GM21576 (cell line): ENCODE measurements around the gene SPATA20.

Experiments used
- ATAC-seq: cut with Tn5 transposase; IDR thresholded peaks from one replicate; pipeline ENCODE4 v1.9.1; 2021; ENCODE audit warnings: mild to moderate bottlenecking, moderate library complexity; ENCODE audit not compliant: unreplicated experiment

The SPATA20 gene

DNA sequence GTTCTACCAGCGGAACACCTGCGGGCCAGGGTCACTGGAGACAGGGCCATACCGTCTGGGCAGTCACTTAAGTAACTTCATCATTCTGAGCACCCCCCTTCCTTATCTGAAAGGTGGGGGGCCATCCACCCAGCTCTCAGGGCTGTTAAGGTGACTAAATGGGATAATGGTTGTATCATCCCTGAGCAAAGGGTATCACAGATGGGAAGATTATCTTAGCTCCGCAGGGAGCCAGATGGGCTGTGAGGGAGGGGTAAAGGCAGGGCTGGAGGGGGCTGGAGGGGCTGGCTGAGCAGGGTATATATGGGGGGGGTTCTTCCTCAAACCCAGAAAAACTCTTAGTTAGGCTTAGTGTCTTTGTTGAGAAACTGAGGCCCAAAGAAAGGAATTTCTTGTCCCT lies 10.7 kb downstream of the SPATA20 start:
- no peak for ATAC-seq

DNA sequence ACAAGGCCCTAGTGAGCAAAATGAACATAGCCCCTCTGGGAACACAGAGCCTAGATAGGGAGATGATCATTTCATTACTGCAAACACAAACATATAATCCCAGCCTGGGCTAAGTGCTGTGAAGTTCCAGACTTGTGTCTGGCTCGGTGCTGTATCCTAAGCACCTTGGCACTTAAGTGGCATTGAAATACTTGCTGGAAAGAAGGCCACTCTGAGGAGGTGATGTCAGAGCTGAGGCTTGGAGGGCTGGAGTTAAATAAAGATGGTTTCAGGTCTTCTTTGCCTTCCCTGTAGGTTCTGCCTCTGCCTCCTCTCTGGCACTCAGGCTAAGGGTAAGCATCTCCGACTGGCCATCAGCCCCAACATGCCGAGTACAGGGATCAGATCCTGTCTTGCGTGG lies 11.1 kb downstream of the SPATA20 start:
- no peak for ATAC-seq

DNA sequence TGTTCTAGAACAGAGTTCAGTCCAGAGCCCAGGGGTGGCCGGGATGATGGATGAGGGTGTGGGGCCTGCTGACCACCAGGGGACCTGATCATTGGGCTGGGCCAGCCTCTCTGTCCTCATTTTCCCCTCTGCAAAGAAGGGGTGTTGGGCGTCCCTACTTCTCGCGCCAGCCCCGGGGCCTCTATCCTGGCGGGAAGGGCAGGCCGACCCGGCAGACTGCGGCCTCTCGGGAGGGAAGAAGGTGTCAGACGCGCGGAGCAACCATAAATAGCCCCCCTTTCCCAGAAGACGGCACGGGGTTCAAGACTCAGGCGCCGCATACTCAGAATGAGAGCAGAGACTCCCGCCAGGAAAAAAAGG lies 11.6 kb downstream of the SPATA20 start:
- no peak for ATAC-seq

DNA sequence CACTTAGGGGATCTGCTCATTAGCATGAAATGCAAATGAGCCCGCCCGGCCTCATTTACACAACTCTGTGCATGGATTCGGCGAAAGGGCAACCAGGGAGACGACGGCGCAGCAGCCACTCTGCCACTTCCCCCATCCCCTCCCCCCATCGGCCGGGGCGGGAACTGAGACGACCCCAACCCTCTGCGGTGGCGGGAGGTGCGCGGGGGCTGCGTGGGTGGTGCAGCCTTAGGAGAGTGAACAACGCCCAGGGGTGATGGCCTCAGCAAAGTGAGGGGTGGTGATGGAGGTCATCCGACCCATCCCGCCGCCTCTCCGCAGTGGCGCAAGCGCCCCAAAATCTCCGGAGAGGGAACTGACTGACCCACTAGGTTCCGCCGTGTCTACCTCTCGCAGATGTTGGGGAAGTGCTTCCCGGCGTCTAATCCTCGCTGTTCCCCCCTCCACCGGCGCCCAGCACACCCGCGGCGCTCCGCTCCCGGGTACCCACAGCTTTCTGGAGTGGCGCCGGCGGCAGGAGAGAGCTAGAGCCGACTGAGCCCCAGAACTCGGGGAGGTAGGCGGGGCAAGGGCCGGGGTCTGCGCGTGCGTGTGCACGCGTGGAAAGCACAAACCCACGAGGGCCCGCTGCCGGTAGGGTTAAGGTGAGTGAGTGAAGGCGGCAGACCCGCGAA lies 12.1 kb downstream of the SPATA20 start:
- no peak for ATAC-seq

DNA sequence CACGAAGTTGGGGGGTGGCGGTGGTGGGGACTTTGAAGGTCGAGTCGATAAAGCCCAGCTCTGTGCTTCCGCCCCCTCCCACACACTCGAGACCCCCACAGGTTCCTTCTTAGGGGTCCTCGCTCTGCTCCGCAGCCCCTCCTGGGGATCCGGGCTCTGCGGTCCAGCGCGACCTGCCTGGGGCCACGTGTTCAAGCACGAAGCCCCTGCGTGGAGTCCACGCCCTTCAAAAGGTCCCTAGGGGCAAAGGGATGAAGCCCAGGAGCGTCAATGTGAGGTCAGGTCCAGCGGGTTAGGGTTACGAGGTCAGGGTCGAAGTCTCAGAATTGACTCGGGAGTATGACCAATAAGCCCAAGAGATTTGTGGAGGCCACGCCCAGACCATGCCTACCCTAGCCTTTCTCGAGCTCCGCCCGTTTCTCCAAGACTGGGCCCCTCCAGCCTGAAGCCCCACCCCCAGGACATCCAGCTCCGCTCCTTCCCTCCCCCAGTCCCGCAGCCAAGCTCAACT lies 12.8 kb downstream of the SPATA20 start:
- ATAC-seq: no peak

DNA sequence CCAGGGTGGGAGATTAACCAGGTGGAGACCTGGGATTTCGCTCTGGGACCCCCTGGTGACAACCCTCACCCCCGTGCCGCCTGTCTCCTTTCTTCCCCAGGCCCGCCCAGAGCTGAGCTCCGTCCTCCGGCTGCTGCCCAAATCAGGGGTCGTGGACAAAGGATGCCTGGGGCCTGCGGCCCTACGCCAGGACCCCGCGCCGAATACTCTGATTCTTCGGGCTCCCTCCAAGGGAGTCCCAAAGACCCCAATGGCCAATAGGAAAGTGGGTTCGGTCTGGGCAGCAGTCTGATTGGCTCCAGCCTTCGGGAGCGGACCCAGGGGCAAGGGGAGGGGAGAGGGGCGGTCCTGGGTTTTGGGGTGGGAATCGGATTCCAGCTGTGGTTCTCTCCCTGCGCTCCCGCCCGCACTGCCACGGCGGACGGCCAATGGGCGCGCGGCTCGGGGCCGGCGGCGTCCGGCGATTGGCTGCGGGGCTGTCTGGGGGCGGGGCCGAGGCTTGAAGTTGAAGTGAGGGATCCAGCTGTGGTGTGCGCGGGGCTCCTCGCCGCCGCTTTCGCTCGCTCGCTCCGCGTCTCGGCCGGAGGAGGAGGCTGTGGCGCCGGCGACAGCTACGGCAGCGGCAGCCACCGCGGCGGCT lies 13.3 kb downstream of the SPATA20 start, which contains the start of gene CACNA1G:
CACNA1G (plus strand) TSS at position 531 of the 640 bp plus-strand sequence. CDS start 745 bp downstream, outside the sequence.
- ATAC-seq: peak; percentile 85

DNA sequence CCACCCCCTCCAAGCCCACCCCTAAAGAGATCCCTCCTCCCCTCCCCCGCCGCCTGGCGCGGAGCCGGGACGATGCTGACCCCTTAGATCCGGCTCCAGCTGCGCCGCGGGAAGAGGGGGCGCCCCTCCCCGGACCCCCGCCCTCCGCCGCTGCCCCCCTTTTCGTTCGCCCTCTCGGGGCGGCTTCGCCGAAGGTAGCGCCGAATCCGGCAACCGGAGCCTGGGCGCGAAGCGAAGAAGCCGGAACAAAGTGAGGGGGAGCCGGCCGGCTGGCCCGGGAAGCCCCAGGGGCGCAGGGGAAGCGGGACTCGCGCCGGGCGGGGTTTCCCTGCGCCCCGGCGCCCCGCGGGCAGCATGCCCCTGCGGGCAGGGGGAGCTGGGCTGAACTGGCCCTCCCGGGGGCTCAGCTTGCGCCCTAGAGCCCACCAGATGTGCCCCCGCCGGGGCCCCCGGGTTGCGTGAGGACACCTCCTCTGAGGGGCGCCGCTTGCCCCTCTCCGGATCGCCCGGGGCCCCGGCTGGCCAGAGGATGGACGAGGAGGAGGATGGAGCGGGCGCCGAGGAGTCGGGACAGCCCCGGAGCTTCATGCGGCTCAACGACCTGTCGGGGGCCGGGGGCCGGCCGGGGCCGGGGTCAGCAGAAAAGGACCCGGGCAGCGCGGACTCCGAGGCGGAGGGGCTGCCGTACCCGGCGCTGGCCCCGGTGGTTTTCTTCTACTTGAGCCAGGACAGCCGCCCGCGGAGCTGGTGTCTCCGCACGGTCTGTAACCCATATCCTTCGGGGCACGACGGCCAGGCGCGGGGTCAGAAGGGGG lies 14.2 kb downstream of the SPATA20 start:
- ATAC-seq: no peak

DNA sequence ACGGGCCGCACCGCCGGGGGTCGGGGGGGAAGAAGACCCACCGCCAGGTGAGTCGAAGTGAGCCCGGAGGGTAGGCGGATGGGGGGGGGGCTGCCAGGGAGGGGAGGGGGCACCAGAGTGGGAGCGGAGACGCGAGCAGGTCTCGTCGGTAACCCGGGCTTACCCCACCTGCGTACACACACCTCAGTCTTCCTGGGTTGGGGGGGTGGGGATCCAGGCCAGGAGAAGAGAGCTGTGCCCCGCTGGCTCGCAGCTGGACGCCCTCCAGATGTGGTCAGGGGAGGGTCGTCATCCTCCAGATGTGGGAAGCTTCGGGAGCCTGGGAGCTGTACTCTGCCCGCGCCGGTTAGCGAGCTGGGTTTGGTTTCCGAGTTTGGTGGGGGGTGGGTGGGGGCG lies 14.8 kb downstream of the SPATA20 start:
- no peak for ATAC-seq

DNA sequence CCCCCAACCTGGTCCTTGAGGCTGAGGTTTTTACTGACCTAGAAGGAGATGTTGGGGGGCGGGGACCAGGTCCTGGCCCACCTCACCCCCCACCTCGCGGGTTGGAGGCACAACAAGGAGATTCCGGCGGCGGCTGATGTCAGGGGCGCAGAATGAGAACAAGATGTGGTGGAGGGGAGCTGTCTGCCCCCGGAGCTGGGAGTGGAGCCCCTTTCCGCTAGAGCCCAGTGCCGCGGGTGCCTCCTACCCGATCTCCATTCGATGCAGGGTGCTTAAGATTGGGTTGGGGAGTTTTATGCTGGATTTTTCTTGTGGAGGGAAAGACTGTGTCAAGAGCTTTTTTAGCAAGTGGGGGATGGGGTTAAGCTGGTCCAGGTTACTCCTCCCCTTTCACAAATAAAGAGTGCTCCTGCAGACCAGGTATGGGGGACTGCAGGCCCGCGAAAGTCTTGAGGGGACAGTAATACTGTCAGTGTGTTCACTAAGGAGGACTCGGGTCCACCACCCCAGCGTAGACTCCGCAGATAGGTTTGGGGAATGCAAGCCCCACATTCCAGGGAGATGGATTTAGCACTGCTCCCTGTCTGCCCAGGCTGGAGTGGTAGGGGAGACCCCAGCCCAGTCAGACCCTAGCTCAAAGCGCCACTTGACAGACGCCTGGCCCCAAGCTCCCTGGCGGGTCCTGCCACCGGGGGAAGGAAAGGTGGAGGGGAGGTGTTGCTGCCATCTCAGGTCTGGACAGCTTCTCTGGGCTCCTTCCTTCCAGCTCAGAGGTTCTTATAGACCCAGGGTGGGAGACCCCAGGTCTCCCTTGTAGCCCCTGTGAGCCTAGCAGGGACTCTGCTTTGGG lies 15.5 kb downstream of the SPATA20 start:
- no peak for ATAC-seq

DNA sequence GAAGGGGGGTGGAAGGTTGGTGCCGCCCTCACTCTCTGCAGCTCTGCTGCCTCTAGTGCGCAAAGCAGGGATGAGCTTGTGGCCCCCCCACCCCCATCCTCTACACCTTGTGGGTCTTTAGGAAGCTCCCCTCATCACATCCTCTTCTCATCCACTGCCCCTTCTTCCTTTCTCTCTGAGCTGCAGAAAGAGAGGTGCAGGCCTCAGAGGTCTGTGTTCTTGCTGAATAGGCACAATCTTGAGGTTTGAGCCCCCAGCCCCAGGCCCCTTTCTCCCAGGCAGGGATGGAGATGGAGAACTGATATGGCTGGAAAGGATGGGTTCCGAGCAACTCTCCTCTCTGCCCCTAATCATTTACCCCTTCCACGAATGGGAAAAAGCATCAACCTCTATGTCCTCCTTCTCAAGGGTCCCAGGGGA lies 16.1 kb downstream of the SPATA20 start:
- no peak for ATAC-seq

DNA sequence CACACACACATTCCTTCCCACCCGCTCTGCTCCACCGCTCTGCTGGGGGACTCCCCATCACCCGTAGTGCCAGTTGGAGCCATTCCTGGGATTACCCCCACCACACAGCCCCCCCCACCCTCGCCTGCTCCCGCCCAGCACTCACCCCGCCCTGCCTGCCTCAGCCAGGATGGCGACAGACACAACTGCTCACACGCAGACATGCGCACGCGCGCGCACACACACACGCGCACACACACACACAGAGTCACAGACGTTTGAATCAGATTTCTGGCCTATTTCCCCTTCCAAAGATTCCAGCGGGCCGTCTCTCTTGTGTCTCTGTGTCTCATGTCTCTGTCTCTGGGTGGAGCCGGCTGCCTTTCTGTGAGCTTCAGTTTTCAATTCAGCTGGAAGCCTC lies 17.9 kb downstream of the SPATA20 start:
- no peak for ATAC-seq

DNA sequence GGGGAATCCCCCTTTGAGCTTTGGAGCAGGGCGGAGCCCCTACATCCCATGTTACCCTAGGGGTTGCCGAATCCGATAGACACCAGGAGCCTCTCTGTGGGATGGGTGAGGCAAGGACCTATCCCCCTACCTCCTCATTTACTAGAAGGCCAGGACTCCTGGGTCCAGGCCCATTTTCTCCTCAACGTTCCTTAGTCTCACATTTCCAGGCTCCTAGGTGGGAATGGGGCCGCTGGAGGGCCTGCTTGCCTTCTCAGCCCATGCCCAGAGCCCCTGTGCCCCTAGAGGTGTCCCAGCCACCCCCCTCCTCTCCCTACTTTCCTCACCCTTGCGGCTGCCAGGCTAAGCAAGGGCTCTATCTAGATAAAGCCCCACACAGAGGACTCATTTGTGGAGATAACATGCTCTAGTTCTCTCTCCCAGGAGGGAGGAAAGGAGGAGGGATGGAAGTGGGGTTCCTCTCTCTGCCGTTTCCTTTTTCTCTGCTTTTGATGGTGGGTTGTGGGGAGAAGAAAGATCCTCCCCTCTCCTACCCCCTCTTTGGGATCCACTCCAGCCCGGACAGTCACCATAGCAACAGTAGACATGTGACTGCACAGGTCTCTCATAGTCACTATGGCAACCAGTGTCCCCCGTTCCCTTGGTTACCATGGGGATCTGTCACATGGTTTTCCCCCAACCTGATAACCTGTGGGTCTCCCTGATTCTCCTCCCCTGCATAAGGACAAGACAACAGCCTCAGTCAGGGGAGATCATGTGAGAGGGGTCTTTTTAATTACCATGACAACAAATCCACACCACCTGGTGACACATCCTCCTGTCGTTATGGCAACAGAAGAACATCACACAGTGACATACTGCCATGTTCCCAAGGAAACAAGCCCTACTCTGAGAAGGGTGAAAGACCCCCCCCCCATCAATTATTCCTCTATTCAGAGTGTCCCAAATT lies 18.7 kb downstream of the SPATA20 start:
- no peak for ATAC-seq

DNA sequence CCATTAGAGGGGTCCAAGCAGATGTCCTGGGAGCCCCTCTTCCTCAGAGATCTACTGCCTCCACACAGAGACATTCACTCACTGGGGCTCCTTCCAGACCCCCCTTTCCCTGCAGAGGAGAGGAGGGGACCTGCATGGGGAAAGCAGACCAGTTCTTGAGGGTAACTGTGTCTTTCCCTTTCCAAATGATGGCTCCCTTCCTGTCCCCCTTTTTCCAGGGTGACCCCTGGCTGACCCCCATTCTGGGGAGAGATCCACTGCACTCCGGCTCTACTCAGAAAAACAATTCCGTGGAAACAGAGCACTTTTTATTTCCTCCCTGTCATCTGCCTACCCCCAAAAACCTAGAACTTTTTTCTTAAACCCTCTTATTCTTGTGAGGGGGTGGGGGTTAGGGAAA lies 19.9 kb downstream of the SPATA20 start:
- ATAC-seq: no peak

DNA sequence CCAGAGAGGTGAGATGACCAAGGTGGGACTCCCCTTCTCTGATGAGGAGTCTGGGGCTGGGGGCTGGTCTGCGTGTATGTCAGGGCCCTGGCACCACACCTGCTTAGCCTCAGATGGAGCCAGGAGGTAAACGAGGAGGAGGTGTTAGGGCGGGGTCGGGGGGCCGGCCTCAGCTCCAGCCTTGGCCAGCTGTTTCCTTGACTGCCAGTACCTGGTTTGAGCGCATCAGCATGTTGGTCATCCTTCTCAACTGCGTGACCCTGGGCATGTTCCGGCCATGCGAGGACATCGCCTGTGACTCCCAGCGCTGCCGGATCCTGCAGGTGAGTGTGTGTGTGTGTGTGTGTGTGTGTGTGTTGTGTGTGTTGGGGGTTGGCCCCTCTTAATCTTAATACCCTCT lies 21.7 kb downstream of the SPATA20 start:
- no peak for ATAC-seq

DNA sequence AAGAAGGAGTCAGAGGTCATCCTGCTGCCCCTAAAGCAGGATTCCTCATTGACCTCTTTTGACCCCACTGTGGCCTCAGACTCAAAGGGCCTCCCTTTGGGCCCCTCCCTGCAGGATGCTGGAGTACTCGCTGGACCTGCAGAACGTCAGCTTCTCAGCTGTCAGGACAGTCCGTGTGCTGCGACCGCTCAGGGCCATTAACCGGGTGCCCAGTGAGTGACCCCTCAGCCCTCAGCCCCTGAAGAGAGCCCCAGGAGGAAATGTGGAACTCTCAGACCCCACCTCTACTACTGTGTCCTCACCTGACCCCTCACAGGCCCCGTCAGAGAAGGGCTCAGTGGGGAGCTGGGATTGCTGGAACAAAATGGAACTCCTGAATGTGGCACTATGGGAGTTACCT lies 22.6 kb downstream of the SPATA20 start:
- ATAC-seq: no peak

DNA sequence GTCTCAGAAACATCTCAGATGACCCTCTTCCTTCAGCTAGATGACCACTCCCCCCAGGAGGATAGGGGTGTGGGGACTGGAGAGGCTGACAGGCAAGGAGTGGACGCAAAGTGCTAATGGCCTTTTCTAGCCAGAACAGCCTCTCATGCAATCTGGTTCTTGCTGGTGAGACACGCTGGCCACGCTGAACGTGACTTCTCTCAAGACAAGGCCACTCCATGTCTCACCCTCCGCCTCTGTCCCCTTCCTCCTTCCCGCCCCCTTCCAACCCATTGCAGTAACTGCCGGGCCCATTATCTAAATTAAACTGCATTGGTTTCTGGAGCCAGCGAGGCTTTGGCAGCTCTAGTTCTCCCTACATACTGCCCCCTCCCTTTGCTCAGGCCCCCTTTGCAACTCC lies 23.1 kb downstream of the SPATA20 start:
- no peak for ATAC-seq

DNA sequence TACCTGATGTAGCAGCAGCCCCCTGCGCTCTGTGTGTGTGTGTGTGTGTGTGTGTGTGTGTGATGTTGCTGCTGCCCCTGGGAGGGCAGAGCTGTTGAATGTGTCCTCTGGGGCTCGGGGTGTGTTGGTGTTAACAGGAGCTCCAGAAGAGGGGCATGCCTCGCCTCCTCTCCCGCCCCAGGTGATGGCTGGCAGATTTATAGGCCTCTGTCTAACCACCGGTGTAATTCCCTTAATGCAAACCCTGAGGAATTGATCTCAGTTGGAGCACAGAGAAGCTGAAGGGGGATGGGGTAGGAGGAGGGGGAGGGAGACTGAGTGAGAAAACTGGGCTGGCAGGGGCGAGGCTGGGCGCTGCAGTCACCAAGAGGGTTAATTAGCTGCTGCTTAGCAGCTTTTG lies 23.6 kb downstream of the SPATA20 start:
- no peak for ATAC-seq

DNA sequence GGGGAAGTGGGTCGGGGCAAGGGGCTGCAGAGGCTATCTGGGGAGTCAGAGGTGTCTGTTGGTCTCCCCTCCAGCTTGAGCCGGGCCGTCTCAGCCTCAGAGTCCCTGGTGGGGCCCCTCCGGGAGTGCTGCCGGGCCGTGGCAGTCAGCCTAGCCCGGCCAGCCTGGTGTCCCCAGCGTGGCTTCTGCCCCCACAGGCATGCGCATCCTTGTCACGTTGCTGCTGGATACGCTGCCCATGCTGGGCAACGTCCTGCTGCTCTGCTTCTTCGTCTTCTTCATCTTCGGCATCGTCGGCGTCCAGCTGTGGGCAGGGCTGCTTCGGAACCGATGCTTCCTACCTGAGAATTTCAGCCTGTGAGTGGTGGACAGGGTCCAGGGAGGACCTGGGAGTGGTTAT lies 24.7 kb downstream of the SPATA20 start:
- no peak for ATAC-seq

DNA sequence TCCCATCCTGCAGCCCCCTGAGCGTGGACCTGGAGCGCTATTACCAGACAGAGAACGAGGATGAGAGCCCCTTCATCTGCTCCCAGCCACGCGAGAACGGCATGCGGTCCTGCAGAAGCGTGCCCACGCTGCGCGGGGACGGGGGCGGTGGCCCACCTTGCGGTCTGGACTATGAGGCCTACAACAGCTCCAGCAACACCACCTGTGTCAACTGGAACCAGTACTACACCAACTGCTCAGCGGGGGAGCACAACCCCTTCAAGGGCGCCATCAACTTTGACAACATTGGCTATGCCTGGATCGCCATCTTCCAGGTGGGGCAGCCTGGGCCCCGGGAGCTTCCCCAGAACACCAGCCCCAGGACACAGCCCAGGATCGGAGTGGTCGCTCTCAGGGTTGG lies 25.6 kb downstream of the SPATA20 start:
- no peak for ATAC-seq
